ENCODE data around the gene GRAP2. TPM values are rescaled to one million over a fixed set of nuclear protein-coding genes. Genes with fewer than 3 reads are reported as not detected.

Gene GRAP2
- total RNA-seq, 1 donor, result not detected

- Histone ChIP-seq H3K4me3 (ENCODE audit: insufficient read depth, low read length) (no peak overlapping the region), H4K20me1 (ENCODE audit: insufficient read depth, low read length) (no peaks in the 10 kb centered on the region), H3K79me2 (ENCODE audit: insufficient read depth, low read length) (no peaks in the 10 kb centered on the region), H2AFZ (ENCODE audit: low read length) (no peak overlapping the region), H3K27ac (ENCODE audit: low read depth, low read length) (no peak overlapping the region), H3K9me3 (ENCODE audit: low read depth, low read length) (no peaks in the 10 kb centered on the region), H3K4me2 (ENCODE audit: insufficient read depth, low read length) (no peak overlapping the region), H3K4me1 (ENCODE audit: insufficient read depth, low read length) (no peaks in the 10 kb centered on the region), H3K27me3 (ENCODE audit: insufficient read depth, low read length) (peaks cover 35% of the 10 kb centered on the region), H3K36me3 (ENCODE audit: insufficient read depth, low read length) (no peaks in the 10 kb centered on the region)
- TF ChIP-seq CTCF (IDR thresholded peaks at IDR 0.05; ENCODE audit: extremely low read depth, low read depth, low read length), result peak; percentile 70
- DNase-seq (ENCODE audit: insufficient read length, low spot score, missing footprints), result no peak
Observed at GRCh38 chr22:39932918-39933649, 32.2 kb downstream of the GRAP2 start.

- H3K79me2 ChIP-seq (ENCODE audit: insufficient read depth, low read length), result no peaks in the 10 kb centered on the region
- H3K9me3 ChIP-seq (ENCODE audit: low read depth, low read length), result no peaks in the 10 kb centered on the region
- no peak overlapping the region for H2AFZ ChIP-seq (ENCODE audit: low read length)
- no peak overlapping the region for H3K4me2 ChIP-seq (ENCODE audit: insufficient read depth, low read length)
- H3K36me3 ChIP-seq (ENCODE audit: insufficient read depth, low read length), result no peaks in the 10 kb centered on the region
- no peak overlapping the region for H3K27ac ChIP-seq (ENCODE audit: low read depth, low read length)
- DNase-seq (ENCODE audit: insufficient read length, low spot score, missing footprints), result no peak
- H3K4me1 ChIP-seq (ENCODE audit: insufficient read depth, low read length), result no peaks in the 10 kb centered on the region
- H4K20me1 ChIP-seq (ENCODE audit: insufficient read depth, low read length), result no peaks in the 10 kb centered on the region
- H3K27me3 ChIP-seq (ENCODE audit: insufficient read depth, low read length), result peaks cover 38% of the 10 kb centered on the region
- TF ChIP-seq CTCF (IDR thresholded peaks at IDR 0.05; ENCODE audit: extremely low read depth, low read depth, low read length), result no peak
- no peak overlapping the region for H3K4me3 ChIP-seq (ENCODE audit: insufficient read depth, low read length)
Observed at GRCh38 chr22:39933741-39934140, 32.9 kb downstream of the GRAP2 start.

- Histone ChIP-seq H3K27ac (ENCODE audit: low read depth, low read length) (no peak overlapping the region), H3K79me2 (ENCODE audit: insufficient read depth, low read length) (no peaks in the 10 kb centered on the region), H3K36me3 (ENCODE audit: insufficient read depth, low read length) (no peaks in the 10 kb centered on the region), H3K9me3 (ENCODE audit: low read depth, low read length) (no peaks in the 10 kb centered on the region), H3K4me3 (ENCODE audit: insufficient read depth, low read length) (no peak overlapping the region), H2AFZ (ENCODE audit: low read length) (no peak overlapping the region), H3K4me1 (ENCODE audit: insufficient read depth, low read length) (no peaks in the 10 kb centered on the region), H4K20me1 (ENCODE audit: insufficient read depth, low read length) (no peaks in the 10 kb centered on the region), H3K4me2 (ENCODE audit: insufficient read depth, low read length) (no peak overlapping the region), H3K27me3 (ENCODE audit: insufficient read depth, low read length) (peaks cover 38% of the 10 kb centered on the region)
- no peak for TF ChIP-seq CTCF (IDR thresholded peaks at IDR 0.05; ENCODE audit: extremely low read depth, low read depth, low read length)
- no peak for DNase-seq (ENCODE audit: insufficient read length, low spot score, missing footprints)
Observed at GRCh38 chr22:39935116-39935515, 34.2 kb downstream of the GRAP2 start.

- Histone ChIP-seq H3K36me3 (ENCODE audit: insufficient read depth, low read length) (no peaks in the 10 kb centered on the region), H3K27ac (ENCODE audit: low read depth, low read length) (no peak overlapping the region), H3K9me3 (ENCODE audit: low read depth, low read length) (no peaks in the 10 kb centered on the region), H3K27me3 (ENCODE audit: insufficient read depth, low read length) (peaks cover 37% of the 10 kb centered on the region), H3K4me2 (ENCODE audit: insufficient read depth, low read length) (no peak overlapping the region), H3K4me1 (ENCODE audit: insufficient read depth, low read length) (no peaks in the 10 kb centered on the region), H3K79me2 (ENCODE audit: insufficient read depth, low read length) (no peaks in the 10 kb centered on the region), H2AFZ (ENCODE audit: low read length) (no peak overlapping the region), H4K20me1 (ENCODE audit: insufficient read depth, low read length) (no peaks in the 10 kb centered on the region), H3K4me3 (ENCODE audit: insufficient read depth, low read length) (no peak overlapping the region)
- DNase-seq (ENCODE audit: insufficient read length, low spot score, missing footprints), result no peak
- TF ChIP-seq CTCF (IDR thresholded peaks at IDR 0.05; ENCODE audit: extremely low read depth, low read depth, low read length), result no peak
Observed at GRCh38 chr22:39935612-39936011, 34.7 kb downstream of the GRAP2 start.
